Caki2 (cell line): Measurements from ENCODE around the gene GTF2A1. TPM values are rescaled to one million over a fixed set of nuclear protein-coding genes. Genes with fewer than 3 reads are reported as not detected.
"Not testable (repeated sequence)": the region's sequence is repeated elsewhere in the genome, so short reads cannot be mapped to it uniquely, and the experiment has no call there.

Source experiments
- DNase-seq: peaks from one replicate; pipeline ENCODE4 v3.0.0-alpha.2; 2015; ENCODE audit warnings: low read depth
- in situ Hi-C: cut with HindIII; loops from 2 replicates; pipeline ENCODE4 v1.10.0; 2016; ENCODE audit warnings: low sequenced_read_pairs, low pct_unique_long_range_greater_than_20kb, mixed read lengths
- total RNA-seq: library from RNA; depleted of rRNA; stranded (reverse); fragments of >200 nt; shearing (Covaris generic); gene quantifications from 2 replicates; pipeline ENCODE4 v1.2.3, GENCODE V29; 2014; ENCODE audit warnings: low replicate concordance

Gene GTF2A1
- total RNA-seq, 1 experiment from 2014 or later: 9.6 TPM

- in situ Hi-C loops: no loop called here
- no peak for DNase-seq
Measured at GRCh38 chr14:81236138-81236537, 15.4 kb upstream of the GTF2A1 start.

DNA sequence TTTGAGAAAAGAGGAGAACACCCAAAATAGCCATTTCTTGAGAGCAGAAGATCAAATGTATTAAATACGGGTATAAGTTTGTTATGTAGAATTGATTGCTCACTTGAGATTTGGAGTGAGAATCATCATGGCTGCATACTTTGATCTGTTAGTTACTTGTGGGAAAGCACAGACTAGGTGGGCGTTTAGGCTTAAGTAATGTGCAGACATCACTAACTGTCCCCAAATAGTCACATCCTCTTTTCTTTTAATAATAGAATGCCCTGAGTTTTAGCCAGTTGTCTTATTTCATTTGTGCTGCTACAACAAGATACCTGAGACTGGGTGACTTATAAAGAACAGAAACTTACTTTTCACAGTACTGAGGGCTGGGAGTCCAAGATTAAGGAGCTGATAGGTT lies 14.3 kb upstream of the GTF2A1 start:
- in situ Hi-C loops: no loop called here
- DNase-seq: no peak

- in situ Hi-C loops: no loop called here
- no peak for DNase-seq
Measured at GRCh38 chr14:81234278-81234677, 13.5 kb upstream of the GTF2A1 start.

- in situ Hi-C loops: no loop called here
- no peak for DNase-seq
Measured at GRCh38 chr14:81233615-81234014, 12.9 kb upstream of the GTF2A1 start.

DNA sequence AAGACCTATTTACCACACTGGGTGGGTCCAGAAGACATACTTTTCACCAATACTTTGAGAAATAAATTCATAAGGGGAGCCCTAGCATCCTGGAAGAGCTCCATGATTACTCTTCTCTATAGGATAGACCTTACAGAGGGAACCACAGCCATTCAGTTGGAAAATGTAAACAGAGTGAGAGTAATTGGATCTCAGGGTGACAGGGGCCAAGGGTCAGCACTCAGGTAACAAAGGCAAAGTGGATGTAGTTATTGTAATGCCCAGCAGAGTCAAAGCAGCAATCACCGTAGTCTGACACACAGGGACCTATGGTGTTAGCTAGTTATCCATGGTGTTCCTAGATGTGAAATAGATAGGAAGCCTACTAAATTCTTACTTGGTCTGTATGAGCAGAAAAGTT lies 10.8 kb upstream of the GTF2A1 start:
- in situ Hi-C loops: no loop called here
- DNase-seq: no peak

DNA sequence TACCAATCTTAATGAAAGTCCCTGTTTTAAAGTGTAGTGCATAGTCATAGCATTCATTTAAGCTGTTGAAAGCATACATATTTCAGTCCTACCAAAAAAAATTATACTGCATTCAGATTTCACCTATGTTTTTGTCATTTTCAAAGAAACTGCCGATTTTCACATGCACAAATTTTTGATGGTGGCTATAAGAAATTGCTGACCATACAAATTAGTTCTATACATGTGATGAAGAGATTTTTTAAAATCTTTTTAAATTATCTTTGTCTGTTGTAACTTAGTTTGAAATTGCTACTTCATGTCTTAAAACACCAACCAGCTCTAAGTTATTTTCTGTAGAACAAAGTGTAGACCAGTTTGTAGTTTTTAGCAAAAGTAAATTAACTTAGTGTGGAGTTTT lies 3.5 kb upstream of the GTF2A1 start:
- DNase-seq: no peak
- in situ Hi-C loops: no loop called here

- in situ Hi-C loops, DNase-seq: not testable (repeated sequence)
Measured at GRCh38 chr14:81223788-81224187, 3.0 kb upstream of the GTF2A1 start.

GRCh38 chr14:81222691-81223090 lies 1.9 kb upstream of the GTF2A1 start:
- no peak for DNase-seq

DNA sequence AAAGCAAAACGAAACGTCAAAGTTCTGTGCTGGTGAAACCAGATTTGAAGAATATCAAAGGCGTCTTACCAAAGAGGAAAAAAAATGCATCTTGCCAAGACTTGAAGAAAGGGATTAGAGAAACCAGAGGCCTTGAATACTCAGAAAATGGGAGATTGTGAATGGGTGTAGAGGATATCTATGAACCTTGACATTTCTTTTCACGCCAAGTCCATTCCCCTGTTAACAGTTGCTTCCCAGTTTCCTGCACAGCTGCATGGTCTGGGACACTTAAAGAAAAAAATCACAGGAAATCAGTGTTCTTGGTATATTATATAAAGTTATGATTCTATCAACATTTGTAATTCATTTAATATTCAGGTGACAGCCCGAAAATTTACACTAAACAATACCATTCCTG lies 1.4 kb upstream of the GTF2A1 start:
- in situ Hi-C loops: no loop called here

More at GRCh38 chr14:81222691-81223090, 1.9 kb upstream of the GTF2A1 start:
- in situ Hi-C loops: no loop called here

DNA sequence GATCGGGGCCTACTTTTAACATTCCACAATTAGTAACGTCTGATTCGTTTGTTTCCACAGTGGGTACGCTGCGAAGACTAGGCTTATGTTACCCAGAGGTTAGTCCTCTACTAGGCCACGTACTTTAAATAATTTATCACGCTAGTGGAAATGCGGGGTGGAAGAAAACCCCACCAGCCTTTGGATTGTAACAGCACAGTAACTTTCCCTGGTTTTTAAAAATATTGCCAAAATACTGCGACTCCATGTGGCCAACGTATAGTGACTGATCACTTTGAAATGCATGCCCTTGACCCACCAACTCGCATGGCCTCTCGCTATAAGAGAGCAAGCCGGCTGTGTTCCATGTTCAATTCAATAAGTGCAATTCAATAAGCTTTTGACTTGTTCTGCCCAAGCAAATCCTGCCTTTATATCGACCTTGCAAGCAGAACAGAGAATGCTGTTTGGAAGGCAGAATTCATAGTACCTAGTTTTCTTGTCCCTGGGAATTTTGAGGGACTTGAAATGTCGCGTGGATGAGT lies 882 bp upstream of the GTF2A1 start:
- no peak for DNase-seq
- in situ Hi-C loops: no loop called here

More for the DNA sequence above, 1.4 kb upstream of the GTF2A1 start:
- DNase-seq: no peak

- DNase-seq: no peak
- in situ Hi-C loops: no loop called here
Measured at GRCh38 chr14:81220580-81220829, 254 bp downstream of the GTF2A1 start.

DNA sequence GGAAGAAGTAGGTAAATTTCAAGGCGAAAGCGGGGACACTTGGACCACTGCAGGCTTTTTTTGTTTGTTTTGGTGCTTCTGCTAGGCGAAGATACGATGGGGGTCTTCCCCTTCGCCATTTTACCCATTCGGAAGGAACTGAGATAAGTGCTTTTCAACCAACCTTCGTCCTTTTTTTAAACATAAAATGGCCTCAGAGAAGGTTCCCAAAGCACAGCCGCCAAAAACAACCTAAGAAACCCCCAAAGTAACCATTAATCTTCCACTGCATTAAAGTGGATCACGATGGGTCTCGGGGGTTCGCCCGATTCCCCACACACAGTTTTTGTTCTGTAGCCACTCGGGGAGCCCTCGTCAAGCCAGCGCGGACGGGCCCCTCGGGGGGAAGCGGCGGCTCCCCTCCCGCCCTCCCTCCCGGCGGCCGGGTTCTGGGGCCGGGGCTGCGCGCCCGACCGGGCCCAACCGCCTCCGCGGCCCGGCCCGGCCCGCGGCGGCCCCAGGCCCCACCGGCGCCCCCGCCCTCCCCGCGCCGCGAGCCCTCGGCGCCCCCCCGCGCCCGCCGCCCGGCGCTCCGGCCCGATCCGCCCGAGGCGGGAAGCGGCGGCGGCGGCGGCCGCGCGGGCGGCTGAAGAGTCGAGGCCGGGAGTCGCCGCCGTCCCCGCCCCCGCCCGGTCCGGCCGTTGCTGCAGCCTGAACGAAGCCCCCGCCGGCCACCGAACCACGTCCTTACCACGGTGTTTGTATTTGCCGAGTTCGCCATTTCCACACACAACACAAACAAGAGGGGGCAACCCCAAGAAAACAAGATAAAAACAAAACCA lies 790 bp downstream of the GTF2A1 start:
- in situ Hi-C loops: no loop called here
- no peak for DNase-seq

- peak; percentile 90 for DNase-seq
- in situ Hi-C loops: no loop called here
Measured at GRCh38 chr14:81219210-81219758, 1.5 kb downstream of the GTF2A1 start.

GRCh38 chr14:81211844-81212243 lies 8.9 kb downstream of the GTF2A1 start:
- in situ Hi-C loops: no loop called here
- no peak for DNase-seq

GRCh38 chr14:81209167-81209836 lies 11.5 kb downstream of the GTF2A1 start:
- in situ Hi-C loops: no loop called here
- DNase-seq: no peak

DNA sequence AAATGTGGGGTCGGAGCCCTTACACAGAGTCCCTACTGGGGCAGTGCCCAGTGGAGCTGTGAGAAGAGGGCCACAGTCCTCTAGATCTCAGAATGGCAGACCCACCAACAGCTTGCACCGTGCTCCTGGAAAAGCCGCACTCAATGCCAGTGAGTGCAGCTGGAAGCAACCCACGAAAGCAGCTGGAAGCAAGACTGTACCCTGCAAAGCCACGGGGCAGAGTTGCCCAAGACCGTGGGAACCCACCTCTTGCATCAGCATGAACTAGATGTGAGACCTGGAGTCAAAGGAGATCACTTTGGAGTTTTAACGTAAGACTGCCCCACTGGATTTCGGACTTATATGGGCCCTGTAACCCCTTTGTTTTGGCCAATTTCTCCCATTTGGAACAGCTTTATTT lies 12.3 kb downstream of the GTF2A1 start:
- in situ Hi-C loops: no loop called here
- no peak for DNase-seq

DNA sequence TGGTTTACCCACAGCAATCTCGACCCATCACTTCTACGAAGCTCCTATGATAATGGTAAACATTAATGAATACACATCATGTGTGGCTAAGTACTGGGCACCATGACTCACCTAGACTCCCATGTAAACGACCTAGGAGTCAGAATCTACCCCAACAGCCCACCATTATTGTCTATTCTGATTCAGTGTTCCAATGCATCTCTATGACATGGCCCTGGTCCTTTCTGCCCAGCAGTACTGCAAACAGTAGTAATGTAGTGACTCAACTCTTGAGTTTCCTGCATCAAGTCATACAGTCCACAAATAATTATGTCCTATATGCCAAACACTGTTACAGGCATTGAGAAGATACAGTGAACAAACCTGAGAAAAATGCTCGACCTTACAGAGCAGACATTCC lies 14.6 kb downstream of the GTF2A1 start:
- DNase-seq: no peak
- in situ Hi-C loops: no loop called here

DNA sequence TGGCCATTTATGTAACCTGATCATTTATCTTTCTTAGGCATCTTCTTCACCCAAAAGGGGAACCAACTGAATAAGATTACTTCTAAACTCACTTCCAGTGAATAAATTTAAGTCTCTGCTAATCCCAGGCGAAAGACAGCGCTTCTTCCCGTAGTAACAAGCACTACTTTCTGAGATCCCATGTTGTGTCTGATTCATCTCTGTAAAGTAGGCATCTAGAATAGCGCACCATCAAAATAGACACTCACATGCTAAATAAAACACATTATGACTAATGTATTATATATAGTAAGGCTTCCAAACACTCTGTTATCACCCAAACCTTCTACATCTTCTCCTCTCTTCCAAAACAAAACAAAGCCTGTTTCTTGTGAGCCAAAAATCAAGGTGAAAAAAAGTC lies 15.1 kb downstream of the GTF2A1 start:
- in situ Hi-C loops: no loop called here
- no peak for DNase-seq

- DNase-seq: no peak
- in situ Hi-C loops: no loop called here
Measured at GRCh38 chr14:81200054-81200453, 20.7 kb downstream of the GTF2A1 start.
